ENCODE measurements around the gene RASA2.

- TF ChIP-seq, protein P1, sequence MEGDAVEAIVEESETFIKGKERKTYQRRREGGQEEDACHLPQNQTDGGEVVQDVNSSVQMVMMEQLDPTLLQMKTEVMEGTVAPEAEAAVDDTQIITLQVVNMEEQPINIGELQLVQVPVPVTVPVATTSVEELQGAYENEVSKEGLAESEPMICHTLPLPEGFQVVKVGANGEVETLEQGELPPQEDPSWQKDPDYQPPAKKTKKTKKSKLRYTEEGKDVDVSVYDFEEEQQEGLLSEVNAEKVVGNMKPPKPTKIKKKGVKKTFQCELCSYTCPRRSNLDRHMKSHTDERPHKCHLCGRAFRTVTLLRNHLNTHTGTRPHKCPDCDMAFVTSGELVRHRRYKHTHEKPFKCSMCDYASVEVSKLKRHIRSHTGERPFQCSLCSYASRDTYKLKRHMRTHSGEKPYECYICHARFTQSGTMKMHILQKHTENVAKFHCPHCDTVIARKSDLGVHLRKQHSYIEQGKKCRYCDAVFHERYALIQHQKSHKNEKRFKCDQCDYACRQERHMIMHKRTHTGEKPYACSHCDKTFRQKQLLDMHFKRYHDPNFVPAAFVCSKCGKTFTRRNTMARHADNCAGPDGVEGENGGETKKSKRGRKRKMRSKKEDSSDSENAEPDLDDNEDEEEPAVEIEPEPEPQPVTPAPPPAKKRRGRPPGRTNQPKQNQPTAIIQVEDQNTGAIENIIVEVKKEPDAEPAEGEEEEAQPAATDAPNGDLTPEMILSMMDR (IDR thresholded peaks at IDR 0.05): no peak
- no peak for TF ChIP-seq ZFX (IDR thresholded peaks at IDR 0.05; ENCODE audit: borderline replicate concordance)
These were observed 20.7 kb downstream of the RASA2 start for GRCh38 chr3:141507392-141508066.

All from 22Rv1 (cell line).